Muscle layer of duodenum (tissue), 2 donors: ENCODE results near the gene HEMK1.
A peak's percentile ranks its signal among the peaks of the same experiment; 100 is the strongest.

Experiments used
- H3K27ac ChIP-seq: one replicate; pipeline ENCODE4 v1.7.0; 2013; ENCODE audit warnings: mild to moderate bottlenecking, low read length
- H3K27me3 ChIP-seq: one replicate; pipeline ENCODE4 v1.7.0; 2013; ENCODE audit warnings: low read depth, mild to moderate bottlenecking, control low read depth, low read length
- H3K36me3 ChIP-seq, 2 donors: one replicate each; pipeline ENCODE4 v1.7.0; 2013; ENCODE audit warnings: low read length in 2 of 2, control low read depth in 1 of 2, mild to moderate bottlenecking in 1 of 2; ENCODE audit not compliant: insufficient read depth in 2 of 2, control insufficient read depth in 1 of 2
- H3K4me1 ChIP-seq, 2 donors: one replicate each; pipeline ENCODE4 v1.7.0; 2013; ENCODE audit warnings: low read length in 2 of 2, mild to moderate bottlenecking in 2 of 2, control low read depth in 1 of 2, moderate library complexity in 1 of 2; ENCODE audit not compliant: insufficient read depth in 2 of 2, control insufficient read depth in 1 of 2
- H3K4me3 ChIP-seq, 2 donors: one replicate each; pipeline ENCODE4 v1.7.0; 2013; ENCODE audit warnings: low read length in 2 of 2, low read depth in 1 of 2, mild to moderate bottlenecking in 1 of 2
- H3K9me3 ChIP-seq, 2 donors: one replicate each; pipeline ENCODE4 v1.7.0; 2013; ENCODE audit warnings: low read length in 2 of 2, control low read depth in 1 of 2, mild to moderate bottlenecking in 1 of 2; ENCODE audit not compliant: control insufficient read depth in 1 of 2
- donor health status: healthy.

The HEMK1 gene

GRCh38 chr3:50594253-50594785, 25.0 kb downstream of the HEMK1 start:
- Histone ChIP-seq H3K9me3 (no peaks in the 10 kb centered on the region), H3K36me3 (no peaks in the 10 kb centered on the region), H3K4me3 (no peak overlapping the region), H3K4me1 (peaks cover 7 to 15% of the 10 kb centered on the region in 2 donors), H3K27me3 (no peaks in the 10 kb centered on the region), H3K27ac (no peak overlapping the region)

DNA sequence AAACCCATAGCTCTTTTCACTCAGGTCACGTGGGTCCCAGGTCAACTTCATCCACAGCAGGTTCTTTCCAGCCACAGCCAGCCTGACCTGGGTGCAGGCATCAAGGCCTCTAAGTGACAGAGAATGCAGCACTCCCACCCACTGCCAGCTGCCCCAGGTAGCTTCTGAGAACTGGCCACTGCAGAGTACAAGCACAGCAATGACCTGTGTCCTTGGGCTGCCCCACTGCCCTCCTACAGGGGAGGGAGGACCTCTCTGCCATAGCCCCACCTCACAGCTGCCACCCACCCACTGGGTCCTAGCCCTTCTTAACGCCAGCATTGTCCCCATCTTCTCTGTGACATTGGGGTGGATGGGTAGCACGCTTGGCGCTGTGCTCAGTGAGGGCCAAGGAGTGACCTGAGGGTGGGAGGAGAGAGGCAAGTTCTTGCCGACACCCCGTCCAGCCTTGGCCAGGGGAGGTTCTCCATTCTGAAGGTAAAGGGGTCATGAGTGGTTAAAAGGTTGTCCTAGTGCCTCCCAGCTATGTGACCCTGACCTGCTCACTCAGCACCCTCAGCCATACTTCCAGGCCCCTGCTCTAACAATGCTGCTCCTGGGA, 29.9 kb downstream of the HEMK1 start:
- Histone ChIP-seq H3K27ac (no peak overlapping the region), H3K4me1 (peaks cover 27 to 32% of the 10 kb centered on the region in 2 donors)

DNA sequence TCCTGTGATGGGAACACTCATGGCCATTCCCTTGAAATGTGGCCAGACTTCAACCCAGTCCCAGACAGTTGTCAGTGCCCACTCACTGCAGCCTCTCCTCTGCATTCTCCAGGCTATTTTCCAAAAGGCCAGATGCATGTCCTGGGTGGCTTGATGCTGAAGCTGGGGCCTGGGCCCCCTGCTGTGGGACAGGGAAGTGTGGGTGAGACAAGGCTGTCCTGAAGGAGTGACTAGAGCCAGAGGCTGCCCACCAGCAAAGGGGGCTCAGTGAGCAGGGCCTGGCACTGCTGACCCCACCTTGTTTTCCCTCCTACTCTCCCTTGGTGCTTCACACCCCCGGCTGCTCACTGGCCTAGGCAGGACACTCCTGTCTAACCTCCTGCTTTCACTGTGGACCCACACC, 30.4 kb downstream of the HEMK1 start:
- peaks cover 3 to 5% of the 10 kb centered on the region in 2 donors for H3K36me3 ChIP-seq
- H3K4me1 ChIP-seq: peaks cover 27 to 32% of the 10 kb centered on the region in 2 donors
- peak overlapping the region; percentile 23 for H3K27ac ChIP-seq
- no peaks in the 10 kb centered on the region for H3K27me3 ChIP-seq
- no peak overlapping the region for H3K4me3 ChIP-seq
- H3K9me3 ChIP-seq: no peaks in the 10 kb centered on the region

More for the DNA sequence above, 29.9 kb downstream of the HEMK1 start:
- Histone ChIP-seq H3K4me3 (no peak overlapping the region), H3K27me3 (no peaks in the 10 kb centered on the region), H3K36me3 (peaks cover 0 to 2% of the 10 kb centered on the region in 2 donors), H3K9me3 (no peaks in the 10 kb centered on the region)

DNA sequence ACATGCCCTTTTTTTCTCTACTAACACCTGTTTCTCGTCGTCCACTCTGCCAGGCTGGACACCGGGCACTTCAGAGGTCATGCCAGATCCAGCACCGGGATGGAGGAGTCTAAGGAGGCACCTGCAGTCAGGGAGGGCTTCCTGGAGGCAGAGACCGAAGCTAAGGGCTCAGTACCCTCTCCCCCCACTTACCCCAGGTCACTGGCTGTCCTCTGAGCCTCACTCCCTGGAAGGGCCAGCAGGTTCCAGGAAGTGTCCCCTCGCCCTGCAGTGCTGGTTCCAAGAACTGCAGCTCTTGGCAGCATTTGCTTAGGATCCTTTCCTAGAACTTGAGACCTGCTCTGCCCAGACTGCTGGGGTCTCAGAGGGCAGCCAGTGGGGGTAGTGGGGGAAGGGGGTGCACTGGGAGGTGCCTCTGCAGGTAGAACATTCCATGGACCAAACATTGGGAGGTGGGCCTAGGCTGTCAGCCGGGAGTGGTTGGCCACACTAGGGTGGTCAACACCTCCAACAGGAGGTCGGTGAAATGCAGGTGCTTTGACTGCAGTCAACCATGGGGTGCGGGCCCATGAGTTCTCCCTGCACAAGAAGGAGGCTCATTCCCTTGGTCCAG, 30.9 kb downstream of the HEMK1 start:
- H3K36me3 ChIP-seq: peaks cover 6 to 7% of the 10 kb centered on the region in 2 donors
- no peak overlapping the region for H3K4me3 ChIP-seq
- H3K27me3 ChIP-seq: no peaks in the 10 kb centered on the region
- no peaks in the 10 kb centered on the region for H3K9me3 ChIP-seq
- H3K4me1 ChIP-seq: peaks cover 27 to 32% of the 10 kb centered on the region in 2 donors
- H3K27ac ChIP-seq: peak overlapping the region; percentile 97

DNA sequence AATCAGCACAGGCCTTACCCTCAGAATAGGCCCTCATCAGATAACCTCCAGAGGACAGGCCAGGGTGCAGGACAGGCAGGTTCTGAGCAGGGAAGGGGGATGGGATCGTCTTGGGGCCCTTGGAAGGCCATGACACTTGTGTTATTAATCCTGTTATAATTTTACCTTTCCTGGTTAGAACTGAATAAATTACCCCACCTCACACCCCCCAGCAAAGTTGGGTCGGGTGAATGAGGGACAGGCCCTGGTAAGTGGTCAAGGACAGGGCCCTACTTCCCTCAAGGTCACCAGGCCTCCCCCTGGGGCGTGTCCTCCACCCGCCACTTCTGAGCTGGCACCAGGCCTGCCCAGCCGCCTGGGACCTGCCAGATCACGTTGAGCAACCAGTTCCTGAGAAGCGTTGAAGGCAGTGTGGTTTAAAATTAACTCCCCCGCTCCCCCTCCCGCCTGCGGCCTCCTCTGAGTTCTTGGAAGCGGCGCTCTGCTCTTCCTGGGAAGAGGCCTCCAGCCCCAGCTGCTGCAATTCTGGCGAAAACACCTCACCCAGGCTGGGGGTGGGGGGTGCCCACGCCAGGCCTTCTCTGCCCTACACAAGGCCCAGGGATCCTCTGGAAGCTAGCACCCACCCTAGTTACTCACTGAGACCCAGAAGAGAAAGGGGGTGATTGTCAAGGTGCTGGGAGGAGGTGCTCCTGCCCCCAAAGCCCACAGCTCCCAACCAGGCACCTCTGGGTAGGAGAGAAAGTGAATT, 31.7 kb downstream of the HEMK1 start:
- Histone ChIP-seq H3K4me3 (peak overlapping the region in 1 of 2 donors; percentile 57), H3K36me3 (peaks cover 9 to 10% of the 10 kb centered on the region in 2 donors), H3K9me3 (no peaks in the 10 kb centered on the region), H3K4me1 (peaks cover 27 to 36% of the 10 kb centered on the region in 2 donors), H3K27me3 (no peaks in the 10 kb centered on the region), H3K27ac (peak overlapping the region; percentile 97)

DNA sequence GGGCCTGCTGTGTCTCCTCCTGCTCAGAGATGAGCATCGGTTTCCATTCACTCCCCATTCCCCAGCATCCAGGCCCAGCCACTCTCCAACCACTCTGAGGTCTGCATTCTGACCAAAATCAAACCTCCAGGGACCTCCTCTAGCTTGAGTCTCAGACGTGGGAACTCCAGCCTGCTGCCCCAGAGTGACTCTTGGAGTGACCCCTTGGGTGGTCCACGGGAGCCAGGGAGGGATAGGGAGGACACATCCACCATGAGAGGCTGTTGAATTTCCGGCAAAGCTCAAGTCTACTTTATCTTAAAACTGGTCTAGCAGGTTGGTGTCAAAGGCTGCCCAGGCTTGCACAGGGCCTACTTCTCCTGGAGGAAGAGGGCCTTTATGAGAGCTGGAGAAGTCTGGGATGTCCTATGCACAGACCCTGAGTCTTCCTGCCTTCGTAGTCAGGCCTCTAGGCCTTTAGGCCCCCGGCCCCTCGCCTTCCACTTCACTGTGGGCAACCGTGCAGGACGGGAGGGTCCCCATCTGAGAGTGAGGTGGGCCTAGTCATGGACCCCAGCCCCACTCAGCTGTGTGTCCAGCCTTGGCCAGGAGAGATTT, 33.4 kb downstream of the HEMK1 start:
- H3K9me3 ChIP-seq: no peaks in the 10 kb centered on the region
- peak overlapping the region in 1 of 2 donors; percentile 57 for H3K4me3 ChIP-seq
- H3K4me1 ChIP-seq: peaks cover 34 to 36% of the 10 kb centered on the region in 2 donors
- H3K36me3 ChIP-seq: peaks cover 24% of the 10 kb centered on the region in 2 donors
- H3K27me3 ChIP-seq: no peaks in the 10 kb centered on the region
- peak overlapping the region; percentile 97 for H3K27ac ChIP-seq

GRCh38 chr3:50603261-50604109, 34.2 kb downstream of the HEMK1 start:
- Histone ChIP-seq H3K27ac (peak overlapping the region; percentile 97), H3K27me3 (no peaks in the 10 kb centered on the region), H3K36me3 (peaks cover 29 to 30% of the 10 kb centered on the region in 2 donors), H3K4me3 (no peak overlapping the region), H3K4me1 (peaks cover 35 to 36% of the 10 kb centered on the region in 2 donors), H3K9me3 (no peaks in the 10 kb centered on the region)

DNA sequence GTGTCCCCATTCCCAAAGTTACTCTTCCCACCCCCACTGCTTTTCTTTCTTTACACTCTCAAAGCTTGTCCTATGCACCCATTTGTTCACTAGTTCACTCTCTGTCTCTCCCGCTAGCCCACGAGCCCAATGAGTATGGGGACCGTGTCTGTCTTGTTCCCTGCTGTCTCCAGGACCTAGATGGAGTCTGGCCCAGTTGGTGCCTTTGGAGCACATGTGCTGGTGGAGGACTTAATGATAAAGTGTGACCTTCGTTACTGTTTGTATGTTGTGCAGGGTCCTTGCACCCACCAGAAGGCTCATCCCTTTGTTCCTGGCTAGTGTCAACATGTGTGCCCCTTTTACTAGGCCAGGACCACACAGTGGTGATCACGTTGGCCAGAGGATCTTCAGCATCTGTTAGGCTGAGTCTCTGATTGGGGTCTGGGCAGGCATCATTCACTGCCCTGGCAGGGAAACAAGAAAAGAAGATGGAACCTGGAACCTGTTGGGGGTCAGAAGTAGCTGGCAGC, 34.8 kb downstream of the HEMK1 start:
- no peaks in the 10 kb centered on the region for H3K27me3 ChIP-seq
- H3K4me1 ChIP-seq: peaks cover 36 to 39% of the 10 kb centered on the region in 2 donors
- peaks cover 29 to 30% of the 10 kb centered on the region in 2 donors for H3K36me3 ChIP-seq
- no peaks in the 10 kb centered on the region for H3K9me3 ChIP-seq
- H3K27ac ChIP-seq: no peak overlapping the region
- H3K4me3 ChIP-seq: no peak overlapping the region

DNA sequence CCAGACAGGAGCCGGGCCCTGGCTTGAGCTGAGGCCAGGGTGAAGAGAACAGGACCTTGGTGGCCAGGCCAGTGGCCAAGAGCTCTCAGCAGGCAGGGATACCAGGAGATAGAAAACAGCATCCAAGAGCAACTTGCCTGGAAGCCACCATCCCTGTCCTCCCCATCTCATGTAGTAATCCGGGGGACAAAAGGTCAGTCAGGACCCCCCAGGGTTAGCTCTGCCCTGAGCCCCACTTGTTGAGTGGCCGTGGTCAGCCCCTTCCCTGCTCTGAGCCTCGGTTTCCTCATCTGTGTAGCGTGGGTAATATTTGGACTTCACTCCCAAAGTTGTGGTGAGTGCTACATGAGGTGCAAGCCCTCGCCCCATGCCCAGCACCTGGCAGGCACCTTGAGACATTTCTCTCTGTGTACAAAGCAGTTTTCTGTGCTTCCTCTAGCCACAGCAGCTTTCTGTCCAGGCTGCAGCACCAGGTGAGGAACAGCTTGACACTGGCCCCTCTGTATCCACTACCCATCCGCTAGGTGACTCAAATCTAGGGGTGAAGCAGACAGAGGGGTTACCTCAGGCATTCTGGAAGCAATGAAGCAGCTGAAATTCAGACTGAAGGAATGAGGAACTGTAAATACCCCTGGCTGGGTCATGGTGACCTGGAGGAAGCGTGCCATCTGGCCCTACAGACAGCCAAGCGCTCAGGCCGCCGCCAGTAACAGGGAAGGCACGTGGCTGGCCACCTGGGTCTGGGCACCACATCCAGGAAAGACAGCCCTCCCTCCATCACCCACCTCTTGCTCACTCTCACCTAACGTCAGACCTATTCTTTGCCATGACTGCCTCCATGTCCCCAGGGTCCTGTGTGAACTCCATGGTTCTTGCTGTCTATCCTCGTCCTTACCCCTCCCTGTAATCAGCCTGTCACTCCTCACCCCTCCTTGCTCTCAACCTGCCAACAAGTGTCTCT, 35.6 kb downstream of the HEMK1 start:
- Histone ChIP-seq H3K4me3 (no peak overlapping the region), H3K27me3 (no peaks in the 10 kb centered on the region), H3K4me1 (peaks cover 37 to 45% of the 10 kb centered on the region in 2 donors)

More for the DNA sequence above, 35.6 kb downstream of the HEMK1 start:
- Histone ChIP-seq H3K9me3 (no peaks in the 10 kb centered on the region), H3K36me3 (peaks cover 29 to 30% of the 10 kb centered on the region in 2 donors), H3K27ac (no peak overlapping the region)
